VCaP (cell line): ENCODE measurements around the gene STX7.

Source experiments
- H3K27ac ChIP-seq: fragments of 450-650 bp; 2 replicates; pipeline ENCODE4 v1.5.1; 2017
- CTCF ChIP-seq: fragments of 450-650 bp; conservative IDR thresholded peaks from 2 replicates; pipeline ENCODE4 v1.5.1; 2017; ENCODE audit warnings: mild to moderate bottlenecking, moderate library complexity

The STX7 gene

GRCh38 chr6:132491881-132492280, 21.0 kb downstream of the STX7 start:
- no peak overlapping the region for H3K27ac ChIP-seq

GRCh38 chr6:132491303-132491702, 21.6 kb downstream of the STX7 start:
- TF ChIP-seq CTCF: no peak
- H3K27ac ChIP-seq: no peak overlapping the region

More at GRCh38 chr6:132491881-132492280, 21.0 kb downstream of the STX7 start:
- TF ChIP-seq CTCF: no peak

DNA sequence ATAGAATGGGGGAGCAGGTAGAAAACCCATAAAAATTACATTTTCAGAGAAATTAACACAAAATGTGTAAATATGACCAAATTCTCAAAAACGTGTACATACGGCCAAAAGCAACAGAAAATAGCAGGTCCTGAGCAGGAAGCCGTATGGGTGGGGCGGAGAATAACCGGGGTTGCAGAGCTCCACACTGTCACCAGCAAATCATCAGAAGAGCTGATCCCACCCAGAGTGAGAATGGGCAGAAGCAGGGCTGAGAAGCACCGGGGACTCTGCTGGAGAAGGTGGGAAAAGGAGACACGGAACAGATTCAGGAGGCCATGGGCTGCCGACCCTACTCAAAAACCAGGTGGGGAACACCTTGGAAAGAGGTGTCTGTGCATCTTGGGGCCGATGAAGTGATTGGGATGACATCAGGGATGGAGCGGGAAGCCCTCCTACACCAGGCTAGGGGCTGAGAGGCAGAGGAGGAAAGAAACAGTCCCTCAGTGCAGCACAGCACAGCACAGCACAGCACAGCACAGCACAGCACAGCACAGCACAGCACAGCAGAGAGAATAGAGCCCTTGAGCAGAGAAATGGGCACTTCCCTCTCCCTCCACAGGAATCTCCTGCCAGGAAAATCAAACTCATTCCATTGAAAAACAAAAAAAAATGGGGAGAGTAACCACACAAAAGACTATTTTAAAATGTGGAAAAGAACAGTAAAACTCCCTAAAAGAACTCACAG, 22.3 kb downstream of the STX7 start:
- TF ChIP-seq CTCF: no peak
- no peak overlapping the region for H3K27ac ChIP-seq

GRCh38 chr6:132490024-132490423, 22.9 kb downstream of the STX7 start:
- H3K27ac ChIP-seq: no peak overlapping the region
- no peak for TF ChIP-seq CTCF

GRCh38 chr6:132489376-132489775, 23.5 kb downstream of the STX7 start:
- H3K27ac ChIP-seq: no peak overlapping the region
- TF ChIP-seq CTCF: no peak

- TF ChIP-seq CTCF: no peak
- H3K27ac ChIP-seq: no peak overlapping the region
These were observed 25.2 kb downstream of the STX7 start for GRCh38 chr6:132487762-132488161.

GRCh38 chr6:132484680-132485018, 28.3 kb downstream of the STX7 start:
- no peak for TF ChIP-seq CTCF
- H3K27ac ChIP-seq: no peak overlapping the region
